T-helper 9 cell (primary cell): ENCODE data around the gene ACVR1.

Experiments
- DNase-seq: peaks from one replicate; pipeline ENCODE4 v3.0.0-alpha.2; 2020

The ACVR1 gene

DNA sequence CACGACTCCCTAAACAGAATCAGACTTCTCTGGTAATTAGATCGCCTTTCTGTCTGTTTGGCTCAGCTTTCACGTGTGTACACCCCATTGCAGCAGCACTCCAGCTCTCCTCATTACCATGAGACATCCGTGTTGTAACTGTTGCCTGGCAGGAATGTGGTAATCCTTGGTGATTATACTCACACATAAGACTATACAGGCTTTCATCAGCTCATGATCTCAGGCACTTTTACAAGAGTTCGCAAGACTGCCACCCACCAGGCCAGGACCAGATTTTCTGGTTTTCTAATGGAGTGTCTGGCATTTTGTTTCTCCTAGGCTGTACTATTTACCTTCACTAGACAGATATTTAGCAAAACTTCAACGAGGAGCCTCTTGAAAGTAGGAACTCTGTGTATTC is 50.2 kb downstream of the ACVR1 start:
- no peak for DNase-seq

DNA sequence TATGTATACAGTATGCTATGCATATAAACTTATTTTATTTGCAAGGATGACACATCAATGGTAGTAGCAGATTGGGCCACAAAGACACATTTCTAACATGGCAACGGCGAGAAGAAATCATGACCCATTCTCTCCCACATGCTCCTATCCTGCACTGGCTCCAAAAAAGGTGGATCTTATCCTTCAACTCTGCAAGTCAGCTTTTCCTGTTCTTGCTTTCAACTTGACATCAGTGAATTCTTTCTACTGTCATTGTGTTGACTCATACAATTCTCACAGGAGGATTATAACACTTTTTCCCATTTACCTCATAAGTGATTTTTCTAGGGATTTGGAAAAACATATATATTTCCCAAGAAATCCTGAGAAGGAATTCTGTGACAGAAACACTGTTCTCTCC is 53.1 kb downstream of the ACVR1 start:
- no peak for DNase-seq

DNA sequence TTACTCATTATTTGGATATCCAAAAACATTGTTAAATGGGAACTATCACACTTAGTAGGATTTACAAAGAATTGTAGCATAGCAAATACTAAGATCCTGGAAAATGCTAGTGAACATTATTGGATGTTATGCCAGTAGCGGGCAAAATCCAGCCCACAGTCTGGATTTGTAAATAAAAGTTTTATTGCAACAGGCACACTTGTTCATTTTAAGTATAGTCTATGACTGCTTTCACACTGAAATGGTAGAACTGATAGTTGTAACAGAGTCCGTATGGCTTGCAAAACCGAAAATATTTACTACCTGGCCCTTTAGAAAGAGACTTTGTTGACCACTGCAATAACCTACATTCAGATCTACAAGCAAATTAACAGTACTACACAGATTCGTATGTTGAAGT is 53.6 kb downstream of the ACVR1 start:
- DNase-seq: no peak

DNA sequence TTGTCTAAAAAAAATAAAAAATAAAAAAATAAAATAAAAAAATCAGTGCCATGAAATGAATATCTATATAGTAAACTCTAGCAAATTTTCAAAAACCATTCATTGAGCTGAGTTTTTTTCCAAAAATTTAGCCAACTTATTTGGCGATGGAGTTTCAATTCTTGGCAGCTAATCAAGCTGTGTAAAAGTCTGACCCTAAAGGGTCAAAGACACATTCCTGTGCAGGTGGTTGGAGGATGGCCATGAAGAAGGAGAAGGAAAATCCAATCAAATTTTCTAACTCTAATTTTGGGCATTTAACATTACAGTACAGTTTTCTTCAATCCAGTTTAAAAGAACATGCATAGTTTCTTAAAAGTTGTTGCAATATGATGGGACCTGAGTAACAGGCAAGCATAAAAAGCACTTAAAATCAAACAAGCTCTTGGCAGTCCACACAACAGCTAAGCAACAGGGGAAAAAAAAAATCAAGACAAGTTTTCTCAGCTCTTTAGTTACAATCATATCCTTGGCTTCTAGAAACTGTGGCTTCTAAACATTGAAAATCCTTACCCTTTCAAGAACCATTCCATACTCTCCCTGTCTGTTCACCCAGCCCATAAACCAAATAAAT is 54.5 kb downstream of the ACVR1 start:
- no peak for DNase-seq

DNA sequence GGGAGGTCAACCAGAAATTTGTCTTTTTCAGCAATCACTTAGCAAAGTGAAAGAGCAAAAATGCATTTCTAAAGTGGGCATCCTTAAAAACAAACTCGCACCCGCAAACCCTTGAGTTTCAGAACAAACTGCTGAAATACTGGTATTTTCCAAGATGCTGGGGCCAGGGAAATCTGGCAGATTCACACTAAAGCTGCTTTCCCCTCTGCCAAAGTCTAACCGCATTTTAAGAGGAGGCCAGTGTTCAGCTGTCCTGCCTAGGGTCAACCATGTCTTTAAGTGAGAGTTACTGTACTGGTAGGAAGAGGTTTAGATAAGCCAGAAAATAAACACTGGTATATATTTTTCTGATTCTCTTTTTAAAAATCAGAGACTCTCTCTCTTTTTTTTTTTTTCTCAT is 55.9 kb downstream of the ACVR1 start:
- no peak for DNase-seq

DNA sequence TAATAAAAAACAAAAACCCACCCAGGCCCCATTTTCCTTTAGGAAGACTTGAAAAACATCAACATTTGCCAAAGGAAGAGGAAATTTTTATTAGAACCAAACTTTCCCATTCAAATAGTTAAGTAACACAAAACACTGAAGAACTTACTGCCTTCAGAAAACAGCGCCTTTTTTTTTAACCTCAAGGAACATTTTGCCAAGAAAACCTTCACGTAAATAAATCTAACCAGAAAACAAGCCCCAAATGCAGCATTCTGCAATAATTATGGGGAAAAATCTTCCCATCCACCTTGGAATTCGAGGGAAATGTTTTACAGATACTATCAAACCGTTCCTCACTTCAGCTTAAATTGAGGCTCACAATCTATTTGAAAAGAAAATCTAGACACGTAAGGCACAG is 56.4 kb downstream of the ACVR1 start:
- no peak for DNase-seq

DNA sequence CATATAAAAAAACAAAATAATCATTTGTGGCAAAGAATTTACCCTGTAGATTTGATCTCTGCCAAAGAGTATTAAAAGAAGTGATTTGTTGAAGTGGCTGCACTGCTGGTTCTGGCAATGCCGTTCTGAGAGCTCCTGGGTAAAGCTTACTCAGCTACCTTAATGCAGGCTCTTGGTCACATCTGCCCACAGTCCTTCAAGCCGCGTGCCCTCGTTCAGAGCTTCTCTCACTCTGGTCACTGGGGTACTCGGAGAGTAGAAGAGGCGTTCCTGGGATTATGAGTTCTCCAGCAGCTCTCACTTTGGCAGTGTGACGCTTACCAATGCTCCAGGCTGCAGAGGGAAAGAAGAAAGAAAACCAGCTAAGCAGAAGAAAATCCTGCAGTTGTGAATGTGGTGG is 57.9 kb downstream of the ACVR1 start:
- no peak for DNase-seq

DNA sequence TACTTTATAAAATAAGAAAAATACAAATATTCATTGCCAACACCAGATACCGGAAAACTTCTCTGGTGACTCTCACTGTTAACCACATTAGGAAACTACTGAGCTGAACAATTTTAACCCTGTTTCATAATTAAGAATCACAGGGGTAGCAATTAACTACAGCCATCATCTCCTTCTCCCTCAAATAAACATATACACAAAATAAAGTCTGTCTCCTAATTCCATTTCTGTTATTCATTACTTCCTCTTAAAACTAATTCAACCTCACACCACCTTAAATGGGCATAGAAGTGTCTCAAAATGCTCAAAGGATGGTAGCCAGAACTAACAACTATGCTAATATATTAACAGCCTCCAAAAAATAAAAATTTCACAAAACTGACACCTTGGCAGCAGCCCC is 60.7 kb downstream of the ACVR1 start:
- DNase-seq: no peak

DNA sequence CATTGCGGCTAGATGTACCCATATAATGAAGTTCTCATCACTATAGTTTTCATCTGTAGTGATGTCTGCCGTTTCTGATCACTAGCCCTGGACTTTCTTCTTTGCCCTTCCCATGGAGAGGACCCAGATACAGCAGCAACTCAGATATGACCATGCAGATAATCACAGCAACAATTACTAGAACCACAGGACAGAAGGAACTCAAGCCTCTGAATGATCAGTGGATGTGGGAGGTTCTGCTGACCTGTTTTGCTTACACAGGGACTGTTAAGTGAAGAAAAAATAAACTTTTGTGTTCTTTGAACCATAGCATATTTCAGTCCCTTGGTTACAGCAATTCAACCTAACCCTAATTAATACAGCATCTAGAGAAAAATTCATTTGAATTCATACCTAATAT is 62.7 kb downstream of the ACVR1 start:
- DNase-seq: no peak

DNA sequence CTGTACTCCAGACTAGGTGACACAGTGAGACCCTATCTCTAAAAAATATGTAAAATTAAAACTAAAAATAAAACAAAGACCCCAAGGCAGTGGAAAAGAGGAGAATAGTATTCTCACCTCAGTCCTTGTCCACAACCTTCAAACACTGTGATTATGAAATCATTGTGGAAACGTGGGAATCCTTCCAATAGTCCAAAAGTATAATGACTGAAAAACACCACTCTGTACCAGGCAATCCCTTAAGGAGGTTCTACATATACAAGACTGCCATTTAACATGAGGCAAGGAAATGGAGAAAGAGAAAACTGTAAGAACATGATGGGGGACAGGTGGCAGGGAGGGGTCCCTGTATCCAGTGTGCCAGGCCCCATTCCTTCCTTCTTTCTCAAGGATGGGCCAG is 66.1 kb downstream of the ACVR1 start:
- no peak for DNase-seq

DNA sequence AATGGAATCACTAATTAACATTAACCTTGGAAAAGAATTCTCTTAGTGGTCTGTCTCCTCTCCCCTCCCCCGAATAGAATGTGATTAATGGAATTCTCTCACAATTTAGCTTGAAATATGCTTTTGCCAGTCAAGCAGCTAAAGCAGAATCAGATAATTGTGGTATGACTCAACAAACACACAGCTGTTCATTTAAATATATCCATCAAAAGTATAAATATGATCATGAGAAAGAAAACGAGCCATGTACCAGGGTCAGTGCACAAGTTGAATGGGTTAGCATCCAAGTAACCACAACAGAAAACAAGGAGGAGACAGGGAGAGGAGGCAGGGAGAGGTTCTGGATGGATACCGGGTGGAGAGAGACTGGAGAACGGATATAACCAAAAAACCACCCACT is 66.9 kb downstream of the ACVR1 start:
- no peak for DNase-seq

DNA sequence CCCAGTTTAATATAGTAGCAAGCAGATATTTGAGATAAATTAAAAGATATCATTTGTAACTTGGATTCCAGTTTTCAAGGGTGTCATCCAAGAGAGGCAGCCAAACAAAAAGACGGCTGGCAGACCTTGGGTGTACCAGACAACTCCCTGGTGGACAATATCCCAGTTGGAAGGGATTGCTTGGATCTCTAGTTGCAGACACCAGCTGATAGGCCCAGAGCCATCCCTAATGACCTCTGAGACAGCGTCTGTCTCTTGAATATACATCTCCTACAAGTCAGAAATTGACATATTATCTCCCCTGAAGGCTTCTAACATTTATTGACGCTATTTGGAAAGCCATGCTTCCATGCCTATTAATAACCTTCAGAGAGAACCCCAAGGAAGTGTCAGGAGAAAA is 67.7 kb downstream of the ACVR1 start:
- DNase-seq: no peak

DNA sequence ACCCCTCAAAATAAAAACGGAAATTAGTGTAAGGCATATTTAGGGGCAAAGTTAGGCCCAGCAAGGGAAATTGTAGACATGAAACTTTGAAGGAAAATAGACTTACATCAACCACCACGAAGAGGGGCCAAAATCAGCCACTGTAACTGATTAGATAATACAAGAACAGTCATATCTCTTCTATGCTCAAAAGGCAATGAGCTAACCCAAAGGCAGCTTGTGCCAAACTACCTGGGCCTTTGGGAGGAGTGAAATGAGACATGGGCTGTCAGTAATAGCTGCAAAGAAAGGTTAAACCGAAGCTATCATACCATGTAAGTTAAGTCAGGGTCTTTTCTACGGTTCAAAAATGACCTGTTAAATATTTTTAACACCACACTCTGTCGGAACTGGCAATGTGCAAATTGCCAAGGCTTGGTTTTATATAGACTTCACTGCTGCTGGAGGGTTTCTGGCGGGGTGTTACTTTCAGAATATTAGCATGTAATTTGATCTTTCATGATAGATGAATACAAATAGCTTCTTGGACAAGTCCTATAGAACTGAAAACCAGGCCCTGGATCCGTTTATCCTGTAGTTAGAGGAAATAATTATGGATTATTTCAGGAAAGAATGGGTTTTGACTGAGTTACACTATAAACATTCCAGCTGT is 69.6 kb downstream of the ACVR1 start:
- no peak for DNase-seq

DNA sequence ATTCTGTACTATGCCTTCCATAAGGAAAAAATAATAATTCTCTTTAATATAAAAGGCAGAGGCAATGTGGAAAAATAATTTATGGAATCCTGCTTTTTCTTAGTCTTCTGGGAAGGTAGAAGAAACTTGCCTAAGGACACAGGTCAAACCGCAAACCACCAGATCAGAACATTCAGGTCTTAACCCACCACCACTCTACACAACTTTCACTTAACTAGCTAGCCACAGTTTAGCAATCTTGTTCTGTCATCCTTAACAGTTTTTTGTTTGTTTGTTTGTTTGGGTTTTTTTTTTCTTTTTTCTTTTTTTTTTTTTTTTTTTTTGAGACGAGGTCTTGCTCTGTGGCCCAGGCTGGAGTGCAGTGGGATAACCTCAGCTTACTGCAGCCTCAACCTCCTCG is 70.6 kb downstream of the ACVR1 start:
- no peak for DNase-seq

DNA sequence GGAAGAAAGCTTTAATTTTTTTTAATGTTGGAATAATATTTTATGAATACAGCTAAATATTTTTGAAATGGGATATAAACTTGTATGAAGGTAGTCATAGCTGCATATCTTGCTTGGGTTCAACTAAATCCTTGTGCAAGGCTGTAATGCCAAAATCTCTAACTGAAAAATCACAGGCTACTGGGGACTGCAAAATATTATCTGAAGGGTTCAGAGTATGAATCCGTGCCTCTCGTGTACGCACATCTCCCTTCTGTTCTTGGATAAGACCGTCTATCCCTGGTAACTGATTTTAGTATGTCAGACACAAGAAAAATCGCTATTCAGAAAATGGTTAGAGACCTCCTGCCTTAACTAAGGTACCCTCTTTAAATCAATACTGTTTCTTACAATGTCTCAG is 71.8 kb downstream of the ACVR1 start:
- no peak for DNase-seq

DNA sequence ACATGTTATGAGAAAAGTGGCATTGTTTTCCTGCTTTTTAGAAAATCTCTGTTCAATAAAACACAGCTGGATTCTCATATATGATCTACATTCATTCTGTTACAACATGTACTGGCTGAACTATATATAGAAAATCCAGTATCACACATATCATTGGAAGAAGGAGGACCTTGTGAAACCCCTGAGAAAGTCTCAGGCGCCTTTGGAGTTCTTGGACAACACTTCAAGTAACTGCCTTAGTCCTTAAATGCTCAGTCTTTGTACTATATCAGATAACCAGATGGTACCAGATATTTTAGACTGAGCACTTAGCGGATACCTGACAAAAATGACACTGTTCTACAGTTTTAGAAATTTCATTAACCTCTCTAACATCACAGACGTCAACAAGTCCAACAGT is 72.2 kb downstream of the ACVR1 start:
- no peak for DNase-seq

DNA sequence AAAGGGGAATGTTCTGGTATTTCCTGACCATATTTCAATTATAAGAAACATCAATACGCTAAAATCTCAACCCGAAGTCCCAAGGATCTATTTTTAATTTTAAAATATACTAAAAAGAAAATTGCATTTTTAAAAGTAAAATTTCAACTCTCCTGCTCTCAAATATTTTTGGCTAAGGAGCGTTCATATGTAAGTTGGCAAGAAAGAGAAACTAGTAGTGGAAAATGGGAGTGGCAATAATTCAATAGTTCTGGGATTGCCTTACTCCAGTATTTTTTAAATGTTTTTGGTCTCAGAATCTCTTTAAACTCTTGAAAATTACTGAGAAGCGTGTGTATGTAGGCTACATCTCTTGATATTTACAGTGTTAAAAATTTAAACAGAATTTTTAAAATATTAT is 72.7 kb downstream of the ACVR1 start:
- DNase-seq: no peak

DNA sequence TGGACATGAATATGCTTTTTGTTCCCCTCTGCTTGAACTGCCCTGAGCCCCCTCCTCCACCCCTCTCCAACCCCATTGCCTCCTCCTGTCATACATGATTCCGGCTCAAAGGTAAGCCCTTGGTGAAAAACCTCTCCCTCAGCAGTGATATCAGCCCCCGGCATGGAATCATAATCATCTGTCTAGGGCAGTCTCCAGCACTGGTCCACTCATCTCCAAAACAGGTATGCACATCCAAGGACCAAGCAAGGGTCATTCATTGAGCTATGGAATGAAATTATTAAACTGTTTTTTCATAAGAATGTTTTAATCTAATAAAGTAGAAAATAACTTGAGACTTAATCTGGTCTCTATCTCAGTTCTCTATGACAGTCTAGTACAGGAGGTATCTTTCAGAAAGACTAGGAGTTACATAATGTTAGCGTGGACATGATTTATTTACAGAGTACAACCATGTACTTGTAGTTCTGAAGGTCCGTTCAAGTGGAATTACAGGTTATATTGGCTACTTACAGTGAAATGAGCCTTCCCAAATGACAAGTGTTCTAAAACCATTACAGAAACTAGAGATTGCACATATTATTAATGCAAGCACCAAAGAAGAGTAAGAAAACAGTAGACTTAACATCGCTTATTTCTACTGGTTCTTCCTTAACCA is 75.2 kb downstream of the ACVR1 start:
- DNase-seq: no peak

DNA sequence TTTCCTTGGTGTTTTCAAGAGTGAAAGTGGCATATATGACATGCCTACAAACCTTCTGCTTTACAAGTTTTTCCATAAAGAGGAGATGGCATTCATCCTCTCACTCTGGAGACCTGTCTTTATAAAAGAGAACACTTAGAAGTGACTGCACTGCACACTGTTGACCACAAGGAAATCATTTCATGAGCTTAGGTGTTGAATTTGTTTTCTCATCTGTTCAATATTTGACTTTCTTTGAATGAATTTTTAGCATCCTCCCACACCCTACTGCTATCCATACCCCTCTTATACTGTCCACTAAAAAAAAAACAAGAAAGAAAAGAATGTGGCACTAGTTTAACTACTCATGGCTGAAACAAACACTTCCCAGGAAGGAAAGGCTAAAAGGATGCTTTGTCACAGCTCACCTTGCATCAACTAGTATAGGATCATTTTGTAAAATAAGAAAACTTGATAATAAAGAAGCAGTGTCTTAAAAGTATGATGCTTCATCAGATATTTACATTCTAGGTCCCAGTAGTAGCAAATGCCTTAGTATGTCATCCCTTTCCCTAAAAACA is 83.0 kb downstream of the ACVR1 start:
- DNase-seq: no peak

DNA sequence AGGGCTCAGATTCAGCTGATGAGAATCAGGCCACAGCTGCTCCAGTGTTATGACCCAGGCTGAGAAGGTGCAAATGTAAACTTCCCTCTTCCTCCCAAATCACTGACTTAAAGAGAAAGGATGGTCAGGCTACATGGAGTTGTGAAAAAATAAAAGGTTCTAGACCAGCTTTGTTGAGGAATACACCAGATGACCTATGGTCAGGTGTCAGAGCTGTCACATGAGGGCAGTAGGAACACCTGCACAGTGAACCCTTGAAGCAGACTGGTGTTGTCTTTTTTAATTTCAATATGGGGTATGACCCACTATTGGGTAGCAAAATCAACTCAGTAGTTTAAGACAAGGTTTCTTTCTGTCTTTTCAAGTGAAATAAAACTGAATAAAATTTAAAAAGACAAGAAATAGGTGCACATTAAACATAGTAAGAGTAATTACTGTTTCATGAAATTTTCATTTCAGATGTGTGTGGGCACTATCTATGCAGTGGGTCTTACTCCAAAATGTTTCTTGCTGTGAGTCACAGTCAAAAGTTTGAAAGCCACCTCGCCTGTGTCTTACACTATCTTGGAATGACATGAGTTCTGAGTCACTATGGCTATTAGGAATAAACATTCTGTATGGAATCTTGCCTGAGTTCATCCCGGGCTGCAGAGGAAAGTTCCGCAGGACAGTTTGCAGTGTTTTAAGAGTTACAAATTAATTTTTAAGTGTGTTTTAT is 83.6 kb downstream of the ACVR1 start:
- DNase-seq: no peak

DNA sequence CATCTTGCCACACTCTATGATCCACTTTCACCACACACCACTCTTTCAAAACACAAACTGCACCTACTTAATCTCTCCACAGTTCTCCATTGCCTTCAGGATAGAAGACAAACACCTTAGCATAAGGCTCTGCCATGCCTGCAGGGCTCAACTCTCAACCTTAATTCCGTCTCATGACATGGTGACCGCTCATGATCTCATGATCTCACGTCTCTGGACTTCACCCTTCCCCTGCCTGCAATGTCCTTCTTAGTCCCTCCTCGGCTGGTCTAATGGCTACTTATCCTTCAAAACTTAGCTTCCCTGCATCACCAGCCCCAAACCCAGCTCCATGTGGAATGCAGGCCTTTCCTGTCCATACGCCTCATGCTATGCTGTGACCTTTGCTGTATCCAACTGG is 85.3 kb downstream of the ACVR1 start:
- DNase-seq: no peak

DNA sequence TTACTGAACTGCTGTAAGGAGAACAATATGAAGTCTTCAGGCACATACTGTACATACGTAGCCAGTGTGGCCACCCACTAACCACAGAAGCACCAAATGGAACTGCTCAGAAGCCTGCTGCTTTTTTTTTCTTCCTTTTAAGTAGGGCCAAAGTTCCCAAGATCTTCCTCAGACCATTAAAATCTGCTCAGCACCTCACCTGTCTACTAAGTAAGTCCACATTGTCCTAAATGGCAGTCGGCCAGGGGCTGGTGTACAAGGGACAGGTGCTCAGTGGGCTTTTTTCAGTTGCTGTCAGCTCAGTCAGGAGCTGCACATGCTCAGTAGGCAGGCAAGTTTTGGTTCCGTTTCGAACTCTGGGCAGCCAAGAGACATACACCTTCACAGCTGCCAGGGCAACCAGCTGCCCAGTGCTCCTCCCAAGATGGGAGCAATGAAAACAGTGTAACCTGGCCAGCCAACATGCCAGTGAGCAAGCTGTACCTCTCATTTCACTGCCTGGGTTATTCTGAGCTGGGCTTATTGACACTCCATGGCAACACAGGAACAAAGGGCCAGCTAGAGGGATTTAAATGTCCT is 86.1 kb downstream of the ACVR1 start:
- DNase-seq: no peak

DNA sequence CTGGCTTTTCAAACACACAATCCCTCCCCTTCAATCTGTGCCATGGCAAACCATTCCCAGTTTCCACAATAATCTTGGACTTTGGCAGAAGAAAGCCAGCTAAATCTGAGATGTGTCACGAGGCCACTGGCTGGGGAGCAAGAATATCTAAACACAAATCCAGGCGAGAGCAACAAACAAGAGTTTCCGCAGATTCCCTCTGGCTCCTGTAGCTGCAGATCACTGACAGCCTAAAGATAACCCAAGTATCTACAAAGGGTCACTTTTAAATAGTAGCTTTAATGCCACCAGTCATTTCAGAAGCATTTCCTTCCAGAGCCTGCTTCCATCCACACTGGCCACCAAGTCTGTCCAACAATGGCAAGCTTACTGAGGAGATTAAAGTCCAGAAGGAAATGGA is 86.9 kb downstream of the ACVR1 start:
- no peak for DNase-seq
